DOHH2 (cell line): ENCODE measurements around the gene SIPA1L3.

Source experiments
- H3F3A ChIP-seq: fragments of 200-600 bp; sonication (generic), shearing (Covaris generic); 2 replicates; pipeline ENCODE4 v1.6.0; 2016; ENCODE audit warnings: antibody characterized with exemption, mild to moderate bottlenecking; ENCODE audit not compliant: control insufficient read depth, insufficient read depth
- H3K27ac ChIP-seq: fragments of 200-600 bp; sonication (generic); 2 replicates; pipeline ENCODE4 v1.5.1; 2014; ENCODE audit warnings: low read depth, mild to moderate bottlenecking, low read length, moderate library complexity
- H3K27me3 ChIP-seq: fragments of 200-600 bp; sonication (generic); 2 replicates; pipeline ENCODE4 v1.6.1; 2014; ENCODE audit warnings: mild to moderate bottlenecking, low read length, mixed read lengths; ENCODE audit not compliant: control insufficient read depth
- H3K36me3 ChIP-seq: fragments of 200-600 bp; sonication (generic); 2 replicates; pipeline ENCODE4 v1.6.1; 2014; ENCODE audit warnings: mild to moderate bottlenecking, low read length, moderate library complexity, mixed read lengths; ENCODE audit not compliant: control insufficient read depth
- H3K4me1 ChIP-seq: fragments of 200-600 bp; sonication (generic); 2 replicates; pipeline ENCODE4 v1.6.1; 2014; ENCODE audit warnings: mild to moderate bottlenecking, low read length, mixed read lengths; ENCODE audit not compliant: control insufficient read depth
- H3K4me2 ChIP-seq: fragments of 200-600 bp; sonication (generic); 2 replicates; pipeline ENCODE4 v1.6.0; 2014; ENCODE audit warnings: mild to moderate bottlenecking, low read length, moderate library complexity
- H3K4me3 ChIP-seq: fragments of 200-600 bp; sonication (generic); 2 replicates; pipeline ENCODE4 v1.5.1; 2014; ENCODE audit warnings: mild to moderate bottlenecking, low read length, mixed read lengths
- H3K79me2 ChIP-seq: fragments of 200-600 bp; sonication (generic); 2 replicates; pipeline ENCODE4 v1.6.1; 2014; ENCODE audit warnings: mild to moderate bottlenecking, low read length, mixed read lengths; ENCODE audit not compliant: control insufficient read depth
- H3K9me2 ChIP-seq: fragments of 200-600 bp; sonication (generic); replicated peaks from 2 replicates; pipeline ENCODE4 v1.6.1; 2014; ENCODE audit warnings: mild to moderate bottlenecking, low read length, mixed read lengths; ENCODE audit not compliant: control insufficient read depth
- H3K9me3 ChIP-seq: fragments of 200-600 bp; sonication (generic); 2 replicates; pipeline ENCODE4 v1.6.1; 2014; ENCODE audit warnings: antibody characterized with exemption, low read length, mixed read lengths; ENCODE audit not compliant: control insufficient read depth, insufficient read depth
- H4K20me1 ChIP-seq: fragments of 200-600 bp; sonication (generic); 2 replicates; pipeline ENCODE4 v1.6.0; 2014; ENCODE audit warnings: low read depth, mild to moderate bottlenecking, antibody characterized with exemption, low read length, moderate library complexity; ENCODE audit not compliant: control insufficient read depth, insufficient read depth
- EZH2phosphoT487 ChIP-seq: fragments of 200-600 bp; sonication (generic); IDR thresholded peaks from 2 replicates; pipeline ENCODE4 v1.6.1; 2017; ENCODE audit warnings: borderline replicate concordance, mild to moderate bottlenecking, antibody characterized with exemption, low read length, moderate library complexity, mixed read lengths
- TF ChIP-seq, protein P1 (sequence below): fragments of 200-600 bp; sonication (generic); IDR thresholded peaks from one replicate; pipeline ENCODE4 v1.5.1; 2014; ENCODE audit warnings: antibody characterized with exemption, mild to moderate bottlenecking, low read depth, low read length; ENCODE audit not compliant: poor library complexity, severe bottlenecking

Gene SIPA1L3

DNA sequence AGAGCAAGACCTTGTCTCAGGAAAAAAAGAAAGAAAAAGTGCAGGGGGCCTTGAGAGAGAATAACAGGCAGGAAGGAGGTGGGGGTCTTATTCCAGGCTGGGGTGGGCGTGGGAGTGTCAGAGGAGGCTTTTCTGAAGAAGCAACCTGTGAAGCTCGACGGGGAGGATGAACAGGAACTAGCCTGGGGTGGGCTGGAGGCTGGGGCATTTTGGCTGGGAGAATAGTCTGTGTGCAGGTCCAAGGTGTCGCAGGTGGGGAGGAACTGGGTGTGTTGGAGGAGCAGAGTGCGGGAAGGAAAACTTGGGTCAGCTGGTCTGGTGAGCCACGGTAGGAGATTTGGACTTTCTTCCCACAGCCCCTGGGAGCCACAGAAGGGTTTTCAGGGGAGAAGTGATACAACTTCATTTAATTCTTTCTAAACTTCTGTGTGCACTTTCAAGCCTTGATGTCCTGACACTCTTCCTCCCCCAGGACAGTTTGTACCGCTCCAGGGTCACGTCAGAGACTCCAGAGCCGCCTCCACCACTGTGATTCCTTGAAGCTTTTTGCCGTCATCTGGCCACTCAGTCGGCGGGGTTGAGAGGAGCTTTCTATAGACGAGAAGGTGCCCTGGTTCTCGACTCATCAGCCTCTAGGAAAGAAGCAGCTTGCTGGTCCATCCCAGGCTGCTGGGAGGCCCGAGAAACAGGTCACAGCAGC is 138.7 kb downstream of the SIPA1L3 start:
- Histone ChIP-seq H3K79me2 (peaks cover 37% of the 10 kb centered on the region), H3K4me1 (peaks cover 60% of the 10 kb centered on the region)

DNA sequence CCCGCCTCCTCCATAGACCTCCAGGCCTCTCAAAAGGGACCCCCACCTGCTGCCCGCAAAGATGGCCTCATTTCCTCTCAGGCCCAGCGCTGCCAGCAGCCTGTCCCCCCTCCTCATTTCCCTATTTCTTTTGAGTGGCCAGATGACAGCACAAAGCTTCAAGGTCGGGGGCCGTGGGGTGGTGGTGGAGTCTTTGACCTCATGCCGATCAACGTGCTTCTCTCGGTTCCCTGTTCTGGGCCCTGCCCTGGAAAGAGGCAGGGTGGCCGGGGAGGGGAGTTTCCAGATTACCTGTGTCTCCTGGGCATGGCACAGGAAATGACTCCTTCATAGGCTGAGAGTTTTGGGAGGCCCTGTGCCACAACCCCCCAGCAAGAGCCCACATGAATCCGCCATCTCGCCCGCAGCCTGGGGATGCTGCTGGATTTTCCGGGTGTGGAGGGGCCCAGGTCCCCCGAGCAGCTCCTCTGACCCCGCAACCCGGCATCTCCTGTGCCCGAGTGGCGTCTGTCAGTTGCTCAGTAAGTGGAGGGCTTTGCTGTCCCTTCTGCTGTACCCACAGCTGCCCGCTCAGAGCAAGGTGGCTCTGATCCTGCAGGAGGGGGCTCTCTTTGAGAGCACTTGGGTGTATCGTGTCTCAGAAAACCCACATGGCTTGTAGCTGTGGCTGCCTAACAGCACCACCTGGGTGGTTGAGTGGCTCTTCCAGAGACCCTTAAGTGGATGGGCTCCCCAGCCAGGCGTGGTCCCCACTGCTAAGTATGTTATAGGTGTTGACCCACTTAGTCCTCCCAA is 139.4 kb downstream of the SIPA1L3 start:
- peaks cover 20% of the 10 kb centered on the region for H3K36me3 ChIP-seq

More for the DNA sequence above, 138.7 kb downstream of the SIPA1L3 start:
- peak overlapping the region; percentile 64 for H3K4me2 ChIP-seq
- H4K20me1 ChIP-seq, result no peaks in the 10 kb centered on the region
- H3K9me3 ChIP-seq, result no peaks in the 10 kb centered on the region
- TF ChIP-seq, protein P1, sequence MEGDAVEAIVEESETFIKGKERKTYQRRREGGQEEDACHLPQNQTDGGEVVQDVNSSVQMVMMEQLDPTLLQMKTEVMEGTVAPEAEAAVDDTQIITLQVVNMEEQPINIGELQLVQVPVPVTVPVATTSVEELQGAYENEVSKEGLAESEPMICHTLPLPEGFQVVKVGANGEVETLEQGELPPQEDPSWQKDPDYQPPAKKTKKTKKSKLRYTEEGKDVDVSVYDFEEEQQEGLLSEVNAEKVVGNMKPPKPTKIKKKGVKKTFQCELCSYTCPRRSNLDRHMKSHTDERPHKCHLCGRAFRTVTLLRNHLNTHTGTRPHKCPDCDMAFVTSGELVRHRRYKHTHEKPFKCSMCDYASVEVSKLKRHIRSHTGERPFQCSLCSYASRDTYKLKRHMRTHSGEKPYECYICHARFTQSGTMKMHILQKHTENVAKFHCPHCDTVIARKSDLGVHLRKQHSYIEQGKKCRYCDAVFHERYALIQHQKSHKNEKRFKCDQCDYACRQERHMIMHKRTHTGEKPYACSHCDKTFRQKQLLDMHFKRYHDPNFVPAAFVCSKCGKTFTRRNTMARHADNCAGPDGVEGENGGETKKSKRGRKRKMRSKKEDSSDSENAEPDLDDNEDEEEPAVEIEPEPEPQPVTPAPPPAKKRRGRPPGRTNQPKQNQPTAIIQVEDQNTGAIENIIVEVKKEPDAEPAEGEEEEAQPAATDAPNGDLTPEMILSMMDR, result no peak
- TF ChIP-seq EZH2phosphoT487, result no peak
- H3K36me3 ChIP-seq, result peaks cover 20% of the 10 kb centered on the region
- peak overlapping the region; percentile 46 for H3K4me3 ChIP-seq
- no peaks in the 10 kb centered on the region for H3K27me3 ChIP-seq
- H3K27ac ChIP-seq, result peak overlapping the region; percentile 63
- no peaks in the 10 kb centered on the region for H3K9me2 ChIP-seq
- H3F3A ChIP-seq, result peaks cover 5% of the 10 kb centered on the region; the same call in 1 of the 2 replicates

DNA sequence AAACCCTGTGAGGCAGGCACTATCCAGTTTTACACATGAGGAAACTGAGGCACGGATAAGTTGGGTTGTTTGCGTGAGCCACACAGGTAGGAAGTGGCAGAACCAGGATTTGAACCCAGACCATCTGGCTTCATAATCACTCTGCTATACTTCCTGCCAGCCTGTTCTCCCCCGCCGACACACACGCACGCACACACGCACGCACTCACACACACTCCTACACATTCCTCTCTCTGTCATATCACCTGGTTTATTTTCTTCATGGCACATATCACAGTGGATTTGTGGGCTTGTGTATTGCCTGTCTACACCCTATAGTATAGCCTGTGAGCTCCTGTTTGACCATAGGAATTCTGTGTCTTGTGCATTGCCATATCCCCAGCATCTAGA is 140.0 kb downstream of the SIPA1L3 start:
- Histone ChIP-seq H3K79me2 (peaks cover 37% of the 10 kb centered on the region), H3K4me1 (peaks cover 60% of the 10 kb centered on the region), H3K9me2 (no peaks in the 10 kb centered on the region), H3F3A (peaks cover 5% of the 10 kb centered on the region; the same call in 1 of the 2 replicates), H3K4me3 (peak overlapping the region; percentile 46), H3K36me3 (peaks cover 20% of the 10 kb centered on the region), H3K4me2 (peak overlapping the region; percentile 64), H3K27ac (peak overlapping the region; percentile 63), H3K27me3 (no peaks in the 10 kb centered on the region), H3K9me3 (no peaks in the 10 kb centered on the region), H4K20me1 (no peaks in the 10 kb centered on the region)
- TF ChIP-seq, protein P1, result no peak
- TF ChIP-seq EZH2phosphoT487, result no peak

More for the DNA sequence above, 139.4 kb downstream of the SIPA1L3 start:
- Histone ChIP-seq H3K9me2 (no peaks in the 10 kb centered on the region), H3K4me3 (peak overlapping the region; percentile 46), H3K27ac (peak overlapping the region; percentile 63), H3F3A (peaks cover 5% of the 10 kb centered on the region; the same call in 1 of the 2 replicates), H3K4me2 (peak overlapping the region; percentile 64), H3K9me3 (no peaks in the 10 kb centered on the region), H3K27me3 (no peaks in the 10 kb centered on the region), H4K20me1 (no peaks in the 10 kb centered on the region), H3K4me1 (peaks cover 60% of the 10 kb centered on the region), H3K79me2 (peaks cover 37% of the 10 kb centered on the region)
- TF ChIP-seq, protein P1, result no peak
- no peak for TF ChIP-seq EZH2phosphoT487
